Smooth muscle cell (in vitro differentiated cells): Measurements from ENCODE around the gene YIPF6. TPM values are rescaled to one million over a fixed set of nuclear protein-coding genes. Genes with fewer than 3 reads are reported as not detected.

Experiments used
- DNase-seq: peaks from one replicate; lab custom pipeline; 2025; ENCODE audit not compliant: unreplicated experiment; lab: John Stamatoyannopoulos, UW
- H2AFZ ChIP-seq: fragments of 200-600 bp; sonication (generic); 2 replicates; pipeline ENCODE4 v1.6.0; 2016; ENCODE audit warnings: antibody characterized with exemption, low read depth, mild to moderate bottlenecking
- H3F3A ChIP-seq: fragments of 200-600 bp; sonication (generic); 2 replicates; pipeline ENCODE4 v1.6.0; 2017; ENCODE audit warnings: antibody characterized with exemption, low read depth
- H3K27ac ChIP-seq: fragments of 200-600 bp; sonication (generic); 2 replicates; pipeline ENCODE4 v1.5.1; 2016; ENCODE audit warnings: low read depth, mild to moderate bottlenecking
- H3K27me3 ChIP-seq: fragments of 200-600 bp; sonication (generic); 2 replicates; pipeline ENCODE4 v1.6.1; 2016; ENCODE audit warnings: low read depth, mild to moderate bottlenecking
- H3K36me3 ChIP-seq: fragments of 200-600 bp; sonication (generic); 2 replicates; pipeline ENCODE4 v1.5.1; 2016; ENCODE audit warnings: low read depth
- H3K4me1 ChIP-seq: fragments of 200-600 bp; sonication (generic); 2 replicates; pipeline ENCODE4 v1.5.1; 2016; ENCODE audit warnings: low read depth
- H3K4me2 ChIP-seq: fragments of 200-600 bp; sonication (generic); 2 replicates; pipeline ENCODE4 v1.6.0; 2016; ENCODE audit warnings: mild to moderate bottlenecking
- H3K4me3 ChIP-seq: fragments of 200-600 bp; sonication (generic); 2 replicates; pipeline ENCODE4 v1.5.1; 2016; ENCODE audit warnings: mild to moderate bottlenecking
- H3K79me2 ChIP-seq: fragments of 200-600 bp; sonication (generic); 2 replicates; pipeline ENCODE4 v1.6.0; 2016; ENCODE audit warnings: low read depth, mild to moderate bottlenecking
- H3K9ac ChIP-seq: fragments of 200-600 bp; sonication (generic); 2 replicates; pipeline ENCODE4 v1.6.0; 2016; ENCODE audit warnings: low read depth
- H3K9me3 ChIP-seq: fragments of 200-600 bp; sonication (generic); replicated peaks from 2 replicates; pipeline ENCODE4 v1.5.1; 2016; ENCODE audit warnings: low read depth
- H4K20me1 ChIP-seq: fragments of 200-600 bp; sonication (generic); 2 replicates; pipeline ENCODE4 v1.6.0; 2016; ENCODE audit warnings: low read depth
- WGBS: methylation state at CpG from one replicate; pipeline ENCODE4 v1.1.7; 2016; ENCODE audit warnings: low lambda C conversion rate; 5-methylcytosine and 5-hydroxymethylcytosine counted together
- polyA plus RNA-seq: library from polyadenylated mRNA; unstranded; fragments of >200 nt; fragmentation: Nextera tagmentation; extraction: Ambion mirVana; gene quantifications from 2 replicates; pipeline ENCODE4 v1.2.1, GENCODE V29; 2016
- total RNA-seq: library from RNA; depleted of rRNA; stranded (reverse); fragments of >200 nt; gene quantifications from 2 replicates; pipeline ENCODE4 v1.2.3, GENCODE V29; 2014
- TF ChIP-seq, protein P1 (sequence below): fragments of 200-600 bp; sonication (generic); IDR thresholded peaks from 2 replicates; pipeline ENCODE4 v1.5.1; 2017; ENCODE audit warnings: borderline replicate concordance, mild to moderate bottlenecking, antibody characterized with exemption; ENCODE audit not compliant: insufficient read depth, poor library complexity, severe bottlenecking

The YIPF6 gene
- total and polyA plus RNA-seq, 2 experiments from 2014 or later, result 32.6 to 36.0 TPM

DNA sequence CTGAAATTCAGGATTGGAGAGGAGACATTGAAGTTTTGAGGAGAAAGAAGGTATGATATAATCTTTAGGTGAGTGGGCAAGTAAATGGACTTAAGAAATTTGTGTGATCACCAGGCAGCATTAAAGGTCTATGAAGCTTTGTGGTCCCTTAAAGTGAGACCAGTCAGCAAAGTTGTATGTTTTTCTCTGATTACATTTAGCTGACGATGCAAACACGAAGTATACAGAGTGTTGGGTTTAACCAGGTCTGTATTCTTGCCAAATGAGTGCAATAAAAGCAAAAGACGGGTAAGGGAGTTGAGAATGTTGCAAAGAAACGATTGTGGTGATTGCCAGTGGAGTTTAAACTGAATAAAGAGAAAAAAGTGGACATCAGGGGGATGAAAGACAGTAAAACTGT lies 11.6 kb upstream of the YIPF6 start:
- Histone ChIP-seq H3K9ac (no peak overlapping the region), H3K4me2 (no peak overlapping the region), H3K36me3 (no peaks in the 10 kb centered on the region), H3K27me3 (no peaks in the 10 kb centered on the region), H3K79me2 (no peaks in the 10 kb centered on the region), H4K20me1 (no peaks in the 10 kb centered on the region), H3K4me1 (no peaks in the 10 kb centered on the region), H3K4me3 (no peak overlapping the region), H3K27ac (no peak overlapping the region), H3K9me3 (no peaks in the 10 kb centered on the region), H3F3A (no peaks in the 10 kb centered on the region), H2AFZ (no peak overlapping the region)
- TF ChIP-seq, protein P1, sequence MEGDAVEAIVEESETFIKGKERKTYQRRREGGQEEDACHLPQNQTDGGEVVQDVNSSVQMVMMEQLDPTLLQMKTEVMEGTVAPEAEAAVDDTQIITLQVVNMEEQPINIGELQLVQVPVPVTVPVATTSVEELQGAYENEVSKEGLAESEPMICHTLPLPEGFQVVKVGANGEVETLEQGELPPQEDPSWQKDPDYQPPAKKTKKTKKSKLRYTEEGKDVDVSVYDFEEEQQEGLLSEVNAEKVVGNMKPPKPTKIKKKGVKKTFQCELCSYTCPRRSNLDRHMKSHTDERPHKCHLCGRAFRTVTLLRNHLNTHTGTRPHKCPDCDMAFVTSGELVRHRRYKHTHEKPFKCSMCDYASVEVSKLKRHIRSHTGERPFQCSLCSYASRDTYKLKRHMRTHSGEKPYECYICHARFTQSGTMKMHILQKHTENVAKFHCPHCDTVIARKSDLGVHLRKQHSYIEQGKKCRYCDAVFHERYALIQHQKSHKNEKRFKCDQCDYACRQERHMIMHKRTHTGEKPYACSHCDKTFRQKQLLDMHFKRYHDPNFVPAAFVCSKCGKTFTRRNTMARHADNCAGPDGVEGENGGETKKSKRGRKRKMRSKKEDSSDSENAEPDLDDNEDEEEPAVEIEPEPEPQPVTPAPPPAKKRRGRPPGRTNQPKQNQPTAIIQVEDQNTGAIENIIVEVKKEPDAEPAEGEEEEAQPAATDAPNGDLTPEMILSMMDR, result no peak
- WGBS, result 49% methylated on average over 4 of the region's 4 CpGs
- DNase-seq, result no peak

DNA sequence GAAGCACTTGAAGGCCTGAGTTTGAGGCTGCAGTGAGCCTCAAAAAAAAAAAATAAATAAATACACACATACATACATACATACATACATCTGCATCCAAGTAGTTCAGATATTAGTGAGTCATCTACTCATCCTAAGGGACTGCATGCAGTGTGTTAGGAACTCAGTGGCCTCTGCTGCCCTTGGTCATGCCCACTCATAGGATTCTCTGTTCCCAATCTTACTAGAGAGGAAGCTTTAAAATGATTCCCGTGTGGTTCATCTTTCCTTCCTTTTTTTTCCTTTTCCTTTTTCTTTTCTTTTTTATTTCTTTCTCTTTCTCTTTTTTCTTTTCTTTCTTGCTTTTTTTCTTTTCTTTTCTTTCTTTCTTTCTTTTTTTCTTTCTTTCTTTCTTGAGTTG lies 10.9 kb upstream of the YIPF6 start:
- Histone ChIP-seq H3K4me1 (no peaks in the 10 kb centered on the region), H4K20me1 (no peaks in the 10 kb centered on the region), H3K4me3 (no peak overlapping the region), H2AFZ (no peak overlapping the region), H3K79me2 (no peaks in the 10 kb centered on the region), H3K4me2 (no peak overlapping the region), H3K9me3 (no peaks in the 10 kb centered on the region), H3K27ac (no peak overlapping the region), H3K27me3 (no peaks in the 10 kb centered on the region), H3K36me3 (no peaks in the 10 kb centered on the region), H3F3A (no peaks in the 10 kb centered on the region), H3K9ac (no peak overlapping the region)
- WGBS, result 83% methylated on average over 1 of the region's 1 CpG
- TF ChIP-seq, protein P1, result no peak
- no peak for DNase-seq

DNA sequence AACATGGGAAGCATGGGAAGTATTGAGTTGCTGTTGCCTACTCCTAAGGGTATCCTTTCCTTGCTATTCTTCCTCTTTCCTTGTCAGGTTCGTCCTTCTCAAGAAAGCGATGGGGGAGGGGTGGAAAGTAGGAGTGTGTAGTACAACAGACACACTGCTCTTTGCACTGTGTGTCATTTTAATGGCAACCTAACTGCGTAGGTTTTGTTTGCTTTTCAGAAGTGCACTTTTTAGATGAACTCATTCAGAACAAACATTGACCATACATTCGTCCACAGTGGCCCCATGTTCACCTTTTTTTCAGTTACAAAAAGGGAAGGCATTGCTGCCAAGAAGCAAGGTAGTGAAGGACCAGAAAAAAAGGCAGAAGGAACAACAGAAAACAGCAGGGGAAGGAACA lies 10.2 kb upstream of the YIPF6 start:
- Histone ChIP-seq H3K4me3 (no peak overlapping the region), H4K20me1 (no peaks in the 10 kb centered on the region), H3K36me3 (no peaks in the 10 kb centered on the region)

DNA sequence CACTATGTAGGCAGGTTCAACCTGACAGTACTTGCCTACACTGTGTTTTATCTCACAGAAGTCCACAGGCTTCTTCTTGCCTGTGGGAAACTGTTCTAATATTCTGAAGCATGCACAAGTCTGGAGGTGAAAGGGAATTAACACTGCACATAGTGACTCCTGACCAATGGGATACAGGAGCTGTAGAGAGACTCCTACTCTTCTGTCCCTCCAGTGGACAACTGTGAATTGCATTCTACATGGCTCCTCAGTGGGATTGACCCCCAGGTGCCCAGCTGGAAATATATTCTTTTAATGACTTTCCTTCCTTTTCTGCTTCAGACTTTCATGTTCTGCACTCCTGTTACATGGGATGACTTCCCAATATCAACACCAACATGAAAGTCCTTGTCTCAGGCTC lies 8.2 kb upstream of the YIPF6 start:
- Histone ChIP-seq H3K27me3 (no peaks in the 10 kb centered on the region), H3K36me3 (no peaks in the 10 kb centered on the region), H4K20me1 (no peaks in the 10 kb centered on the region), H3K79me2 (no peaks in the 10 kb centered on the region), H3F3A (no peaks in the 10 kb centered on the region), H3K4me3 (no peak overlapping the region), H3K9me3 (no peaks in the 10 kb centered on the region), H3K27ac (no peak overlapping the region), H2AFZ (no peak overlapping the region), H3K4me2 (no peak overlapping the region), H3K4me1 (no peaks in the 10 kb centered on the region), H3K9ac (no peak overlapping the region)
- TF ChIP-seq, protein P1, result peak; percentile 26
- no peak for DNase-seq

More for the DNA sequence above, 10.2 kb upstream of the YIPF6 start:
- H3K27ac ChIP-seq, result no peak overlapping the region
- no peaks in the 10 kb centered on the region for H3K27me3 ChIP-seq
- H3K79me2 ChIP-seq, result no peaks in the 10 kb centered on the region
- 79% methylated on average over 4 of the region's 4 CpGs for WGBS
- DNase-seq, result no peak
- no peaks in the 10 kb centered on the region for H3K4me1 ChIP-seq
- no peak overlapping the region for H3K9ac ChIP-seq
- H3K9me3 ChIP-seq, result no peaks in the 10 kb centered on the region
- no peak overlapping the region for H3K4me2 ChIP-seq
- no peak overlapping the region for H2AFZ ChIP-seq
- H3F3A ChIP-seq, result no peaks in the 10 kb centered on the region
- TF ChIP-seq, protein P1, result no peak
